IMR-90 (cell line): ENCODE results near the gene OPA3. TPM values are rescaled to one million over a fixed set of nuclear protein-coding genes. Genes with fewer than 3 reads are reported as not detected.
A peak's percentile ranks its signal among the peaks of the same experiment; 100 is the strongest.

Experiments used
- ATAC-seq: fragments of 200-7000 bp; cut with Tn5 transposase; 2 replicates; pipeline ENCODE4 v1.9.1; 2020; ENCODE audit warnings: low read depth, mild to moderate bottlenecking, moderate library complexity
- BruUV-seq: library from RNA; stranded (reverse); fragments of 400-500 nt; replicated peaks from 2 replicates; lab custom pipeline; 2021; lab: Mats Ljungman, UMichigan
- CTCF ChIA-PET: fragments of 300-600 bp; formaldehyde crosslinking; extraction: SDS; loops from one replicate; lab custom pipeline; 2021; ENCODE audit warnings: antibody characterized with exemption; lab: Yijun Ruan, JAX
- POLR2A ChIA-PET: fragments of 300-600 bp; sonication (Branson Sonifier 250); formaldehyde crosslinking; loops from one replicate; lab custom pipeline; 2022; ENCODE audit warnings: antibody characterized with exemption; ENCODE audit not compliant: unreplicated experiment; lab: Charles Lee
- DNase-seq: peaks from one replicate; pipeline ENCODE4 v3.0.0; 2013
- H2AFZ ChIP-seq: replicated peaks from 2 replicates; pipeline ENCODE3; 2013; ENCODE audit warnings: low read length, mild to moderate bottlenecking; ENCODE audit not compliant: poor library complexity
- H2AK5ac ChIP-seq: 2 replicates; pipeline ENCODE4 v1.6.1; 2013; ENCODE audit warnings: low read depth, low read length, inconsistent platforms
- H2AK9ac ChIP-seq: replicated peaks from 2 replicates; pipeline ENCODE3; 2013; ENCODE audit warnings: mild to moderate bottlenecking, low read depth, low read length, moderate library complexity; ENCODE audit not compliant: poor library complexity
- H2BK120ac ChIP-seq: 2 replicates; pipeline ENCODE4 v1.6.1; 2013; ENCODE audit warnings: low read depth, low read length, inconsistent platforms
- H2BK15ac ChIP-seq: 3 replicates; pipeline ENCODE4 v1.6.1; 2013; ENCODE audit warnings: low read depth, low read length, inconsistent platforms
- H2BK20ac ChIP-seq: 2 replicates; pipeline ENCODE4 v1.6.1; 2013; ENCODE audit warnings: low read depth, mild to moderate bottlenecking, inconsistent platforms, low read length, moderate library complexity
- H2BK5ac ChIP-seq: 2 replicates; pipeline ENCODE4 v1.6.1; 2013; ENCODE audit warnings: mild to moderate bottlenecking, low read depth, low read length, inconsistent platforms; ENCODE audit not compliant: poor library complexity, severe bottlenecking
- H3K14ac ChIP-seq: replicated peaks from 2 replicates; pipeline ENCODE4 v1.6.1; 2013; ENCODE audit warnings: low read depth, low read length, inconsistent platforms
- H3K18ac ChIP-seq: 2 replicates; pipeline ENCODE4 v1.6.1; 2013; ENCODE audit warnings: low read depth, low read length, control low read depth
- H3K23ac ChIP-seq: 2 replicates; pipeline ENCODE4 v1.6.1; 2013; ENCODE audit warnings: low read depth, low read length, inconsistent platforms
- H3K27ac ChIP-seq: 2 replicates; pipeline ENCODE4 v1.5.1; 2013; ENCODE audit warnings: mild to moderate bottlenecking, control low read depth, low read length; ENCODE audit not compliant: insufficient read depth
- H3K27me3 ChIP-seq: 2 replicates; pipeline ENCODE4 v1.6.1; 2013; ENCODE audit warnings: low read length; ENCODE audit not compliant: control insufficient read depth, insufficient read depth
- H3K36me3 ChIP-seq: 2 replicates; pipeline ENCODE4 v1.6.1; 2013; ENCODE audit warnings: low read length, mixed read lengths; ENCODE audit not compliant: control insufficient read depth, insufficient read depth
- H3K4ac ChIP-seq: 2 replicates; pipeline ENCODE4 v1.6.1; 2013; ENCODE audit warnings: low read depth, low read length, inconsistent platforms
- H3K4me1 ChIP-seq: 2 replicates; pipeline ENCODE4 v1.6.1; 2013; ENCODE audit warnings: low read length, mixed read lengths; ENCODE audit not compliant: control insufficient read depth, insufficient read depth
- H3K4me2 ChIP-seq: 2 replicates; pipeline ENCODE4 v1.6.1; 2013; ENCODE audit warnings: low read depth, mild to moderate bottlenecking, control low read depth, low read length, moderate library complexity
- H3K4me3 ChIP-seq: 2 replicates; pipeline ENCODE4 v1.5.1; 2013; ENCODE audit warnings: low read depth, mild to moderate bottlenecking, control low read depth, low read length, moderate library complexity; ENCODE audit not compliant: insufficient read depth
- H3K56ac ChIP-seq: 2 replicates; pipeline ENCODE4 v1.6.1; 2013; ENCODE audit warnings: low read length, inconsistent platforms; ENCODE audit not compliant: insufficient read depth; ENCODE audit errors: extremely low read depth
- H3K79me1 ChIP-seq, 2 experiments: 2 replicates each; pipeline ENCODE4 v1.6.1; 2013; ENCODE audit warnings: low read length in 2 of 2, inconsistent platforms in 1 of 2, low read depth in 1 of 2
- H3K9ac ChIP-seq: 2 replicates; pipeline ENCODE4 v1.6.1; 2013; ENCODE audit warnings: low read depth, low read length, control low read depth
- H3K9me1 ChIP-seq: 2 replicates; pipeline ENCODE4 v1.6.1; 2013; ENCODE audit warnings: low read length, inconsistent platforms; ENCODE audit not compliant: insufficient read depth
- H3K9me3 ChIP-seq: 2 replicates; pipeline ENCODE4 v1.6.1; 2013; ENCODE audit warnings: low read length; ENCODE audit not compliant: control insufficient read depth, insufficient read depth
- H4K20me1 ChIP-seq: 2 replicates; pipeline ENCODE4 v1.6.1; 2013; ENCODE audit warnings: low read length, inconsistent platforms; ENCODE audit not compliant: insufficient read depth
- H4K5ac ChIP-seq: 2 replicates; pipeline ENCODE4 v1.6.1; 2013; ENCODE audit warnings: mild to moderate bottlenecking, low read depth, low read length, control low read depth
- H4K8ac ChIP-seq, 2 experiments: 2 replicates each; pipeline ENCODE4 v1.6.1; 2013; ENCODE audit warnings: low read depth in 2 of 2, low read length in 2 of 2, control low read depth in 1 of 2, inconsistent platforms in 1 of 2
- H4K91ac ChIP-seq: 2 replicates; pipeline ENCODE4 v1.6.1; 2013; ENCODE audit warnings: low read depth, low read length, inconsistent platforms; ENCODE audit not compliant: insufficient read depth
- BHLHE40 ChIP-seq: fragments of 150-350 bp; IDR thresholded peaks from 2 replicates; pipeline ENCODE4 v1.6.1; 2016; ENCODE audit warnings: mild to moderate bottlenecking, low read depth, low read length
- CEBPB ChIP-seq: IDR thresholded peaks from 2 replicates; pipeline ENCODE4 v1.6.1; 2012; ENCODE audit warnings: low read depth, low read length, improper control_type of control experiment
- CTCF ChIP-seq: conservative IDR thresholded peaks from 2 replicates; pipeline ENCODE4 v1.5.1; 2012; ENCODE audit warnings: mild to moderate bottlenecking, low read depth, low read length, improper control_type of control experiment
- MAFK ChIP-seq: IDR thresholded peaks from 2 replicates; pipeline ENCODE4 v1.6.1; 2012; ENCODE audit warnings: low read depth, low read length, improper control_type of control experiment
- MAZ ChIP-seq: IDR thresholded peaks from 2 replicates; pipeline ENCODE4 v1.6.1; 2012; ENCODE audit warnings: low read depth, mild to moderate bottlenecking, low read length, improper control_type of control experiment, moderate library complexity, borderline replicate concordance
- MXI1 ChIP-seq: IDR thresholded peaks from 2 replicates; pipeline ENCODE4 v1.6.1; 2012; ENCODE audit warnings: low read depth, mild to moderate bottlenecking, low read length, moderate library complexity, borderline replicate concordance
- NFE2L2 ChIP-seq: fragments of 150-350 bp; IDR thresholded peaks from 2 replicates; pipeline ENCODE4 v1.6.1; 2016; ENCODE audit warnings: low read depth, mild to moderate bottlenecking, low read length
- POLR2A ChIP-seq: IDR thresholded peaks from 2 replicates; pipeline ENCODE4 v1.6.1; 2012; ENCODE audit warnings: mild to moderate bottlenecking, low read depth, low read length
- WGBS, 2 experiments: methylation state at CpG; one replicate each; pipeline versions ENCODE4 v1.1.5 to v1.1.7; 2013; ENCODE audit warnings: missing lambda C conversion rate in 2 of 2; ENCODE audit not compliant: insufficient read length in 1 of 2; ENCODE audit errors: extremely low coverage in 2 of 2; 5-methylcytosine and 5-hydroxymethylcytosine counted together
- dilution Hi-C: fragments of 300-500 bp; cut with HindIII; formaldehyde crosslinking; loops from one replicate; pipeline ENCODE4 v1.14.3; 2018; ENCODE audit warnings: low sequenced_read_pairs; ENCODE audit not compliant: unreplicated experiment
- in situ Hi-C: fragments of 300-500 bp; cut with MboI; formaldehyde crosslinking; loops from 3 replicates; pipeline ENCODE4 v1.14.3; 2019; ENCODE audit warnings: low sequenced_read_pairs, inconsistent platforms, mixed read lengths
- intact Hi-C: fragments of 100-400 bp; cut with micrococcal nuclease; formaldehyde crosslinking; loops from 2 replicates; pipeline ENCODE4 v1.10.0; 2022
- polyA plus RNA-seq, 3 experiments: library from polyadenylated mRNA; depleted of rRNA; stranded (reverse); fragments of >200 nt; gene quantifications; 2 replicates each; pipeline ENCODE4 v1.2.3, GENCODE V29; 2012; ENCODE audit warnings: low replicate concordance in 1 of 3
- total RNA-seq: library from RNA; depleted of rRNA; stranded (reverse); fragments of >200 nt; gene quantifications from 2 replicates; pipeline ENCODE4 v1.2.3, GENCODE V29; 2012
- TF ChIP-seq, protein P1 (sequence below): fragments of 150-350 bp; IDR thresholded peaks from 2 replicates; pipeline ENCODE4 v1.6.1; 2016; ENCODE audit warnings: low read depth, mild to moderate bottlenecking, low read length, moderate library complexity, borderline replicate concordance

The OPA3 gene
- total and polyA plus RNA-seq, 2 of the 4 experiments (the other 2 are of a cell fraction), result 5.2 to 9.6 TPM

- Histone ChIP-seq H3K27me3 (peaks cover 6% of the 10 kb centered on the region; the same call in 1 of the 2 replicates), H3K23ac (no peak overlapping the region), H2AFZ (peak overlapping the region; percentile 88), H3K27ac (no peak overlapping the region; the same call in 1 of the 2 replicates), H4K5ac (no peak overlapping the region), H2AK9ac (peak overlapping the region; percentile 73), H2AK5ac (no peak overlapping the region), H3K9me1 (peaks cover 9% of the 10 kb centered on the region), H3K56ac (no peak overlapping the region), H3K79me1 (peaks cover 0 to 10% of the 10 kb centered on the region in 2 experiments; a peak in 1 of 4 replicates), H2BK120ac (no peak overlapping the region), H3K4me3 (peak overlapping the region; percentile 61), H2BK20ac (no peak overlapping the region), H4K91ac (no peak overlapping the region), H3K9me3 (no peaks in the 10 kb centered on the region), H3K4ac (no peak overlapping the region), H2BK5ac (no peak overlapping the region), H3K9ac (peak overlapping the region; percentile 36), H2BK15ac (no peak overlapping the region), H3K4me1 (no peaks in the 10 kb centered on the region), H4K8ac (no peak overlapping the region), H3K14ac (no peak overlapping the region), H4K20me1 (peaks cover 3% of the 10 kb centered on the region; the same call in 1 of the 2 replicates), H3K4me2 (peak overlapping the region; percentile 88), H3K18ac (no peak overlapping the region), H3K36me3 (no peaks in the 10 kb centered on the region)
- intact Hi-C loops, result no loop called here
- BruUV-seq, result no TSS peak
- in situ Hi-C loops, result no loop called here
- ATAC-seq, result peak; percentile 30
- TF ChIP-seq MXI1, result peak; percentile 83
- no peak for TF ChIP-seq CTCF
- peak; percentile 93 for TF ChIP-seq MAZ
- no peak for TF ChIP-seq POLR2A
- TF ChIP-seq, protein P1, sequence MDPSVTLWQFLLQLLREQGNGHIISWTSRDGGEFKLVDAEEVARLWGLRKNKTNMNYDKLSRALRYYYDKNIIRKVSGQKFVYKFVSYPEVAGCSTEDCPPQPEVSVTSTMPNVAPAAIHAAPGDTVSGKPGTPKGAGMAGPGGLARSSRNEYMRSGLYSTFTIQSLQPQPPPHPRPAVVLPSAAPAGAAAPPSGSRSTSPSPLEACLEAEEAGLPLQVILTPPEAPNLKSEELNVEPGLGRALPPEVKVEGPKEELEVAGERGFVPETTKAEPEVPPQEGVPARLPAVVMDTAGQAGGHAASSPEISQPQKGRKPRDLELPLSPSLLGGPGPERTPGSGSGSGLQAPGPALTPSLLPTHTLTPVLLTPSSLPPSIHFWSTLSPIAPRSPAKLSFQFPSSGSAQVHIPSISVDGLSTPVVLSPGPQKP, result no peak
- no peak for TF ChIP-seq CEBPB
- no peak for TF ChIP-seq BHLHE40
- TF ChIP-seq MAFK, result no peak
- no peak for TF ChIP-seq NFE2L2
- ChIA-PET CTCF (interaction anchor here (2.7 kb wide), 1 partner anchor 11 kb away, joined by 8 read pairs; no protein-coding TSS in a partner anchor), POLR2A (no interaction called here)
- 4% methylated on average over 9 of the region's 54 CpGs; no CpG with 5 or more reads in 1 of the 2 experiments for WGBS, 2 experiments
- DNase-seq, result no peak
- dilution Hi-C loops, result no loop called here
Observed at GRCh38 chr19:45496349-45496953, 88.2 kb downstream of the OPA3 start.
